ENCODE measurements around the gene PGAP1. TPM values are rescaled to one million over a fixed set of nuclear protein-coding genes. Genes with fewer than 3 reads are reported as not detected.

The PGAP1 gene
- total RNA-seq, 1 experiment from 2014 or later, result 21.0 TPM

DNA sequence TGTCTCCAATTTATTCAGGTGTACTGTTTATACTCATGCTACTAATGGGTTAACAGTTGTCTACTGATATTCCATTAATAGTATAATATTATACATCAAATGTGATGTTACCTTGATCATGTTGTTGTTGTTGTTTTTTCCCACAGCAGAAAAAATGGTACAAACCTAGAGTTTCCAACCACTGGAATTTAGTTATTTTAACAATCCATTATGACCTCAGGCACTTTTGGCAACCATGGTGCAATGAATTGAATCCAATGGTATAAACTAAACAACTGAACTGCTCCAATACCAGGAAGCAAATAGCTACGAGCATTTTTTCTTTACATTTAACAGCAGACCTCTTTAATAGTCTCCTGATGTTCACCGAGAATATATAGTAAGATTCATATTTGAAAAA lies 86.3 kb downstream of the PGAP1 start:
- Histone ChIP-seq H2BK15ac (ENCODE audit: low read depth, low read length) (no peak overlapping the region), H3T11ph (ENCODE audit: low read length) (no peak overlapping the region), H2BK20ac (ENCODE audit: low read depth, low read length, poor library complexity, severe bottlenecking) (no peak overlapping the region), H3K27me3 (ENCODE audit: insufficient read depth, low read length) (no peaks in the 10 kb centered on the region), H2BK120ac (ENCODE audit: low read depth, low read length, poor library complexity, severe bottlenecking) (no peak overlapping the region), H3K27ac (ENCODE audit: insufficient read length, low read depth, low read length) (no peak overlapping the region), H3K9ac (ENCODE audit: extremely low read depth, insufficient read length, low read length) (no peak overlapping the region), H4K8ac (replicated peaks; ENCODE audit: insufficient read length, low read depth, low read length) (no peak overlapping the region), H3K9me3 (ENCODE audit: control insufficient read depth, low read depth, low read length) (no peaks in the 10 kb centered on the region), H4K20me1 (ENCODE audit: control insufficient read depth, insufficient read depth, insufficient read length) (no peaks in the 10 kb centered on the region), H3K4ac (ENCODE audit: low read depth, low read length) (no peak overlapping the region), H3K23me2 (ENCODE audit: insufficient read length, low read depth, low read length, poor library complexity, severe bottlenecking) (no peaks in the 10 kb centered on the region), H3K79me2 (ENCODE audit: insufficient read depth, low read length) (no peaks in the 10 kb centered on the region), H3K18ac (ENCODE audit: insufficient read length, low read depth, low read length) (no peak overlapping the region), H3K56ac (ENCODE audit: insufficient read length, low read depth, low read length) (no peak overlapping the region), H3K4me2 (ENCODE audit: insufficient read depth, insufficient read length, low read length) (no peak overlapping the region), H4K5ac (ENCODE audit: insufficient read length, low read depth, low read length) (no peak overlapping the region), H4K91ac (ENCODE audit: insufficient read length, low read depth, low read length) (no peak overlapping the region), H2BK12ac (ENCODE audit: insufficient read length, low read depth, low read length) (no peak overlapping the region), H3K4me1 (ENCODE audit: insufficient read depth, low read length) (no peaks in the 10 kb centered on the region), H3K14ac (ENCODE audit: insufficient read depth, low read length) (no peak overlapping the region), H2BK5ac (ENCODE audit: insufficient read length, low read length) (no peak overlapping the region), H2AFZ (ENCODE audit: low read length) (no peak overlapping the region), H2AK5ac (ENCODE audit: insufficient read length, low read length) (no peak overlapping the region), H3K23ac (ENCODE audit: insufficient read length, low read depth, low read length) (no peak overlapping the region), H3K79me1 (ENCODE audit: insufficient read depth, low read depth, low read length, poor library complexity, severe bottlenecking) (no peaks in the 10 kb centered on the region)
- H3K27ac Mint-ChIP-seq, result no peak overlapping the region
- H3K9me3 Mint-ChIP-seq, result no peaks in the 10 kb centered on the region
- no peaks in the 10 kb centered on the region for H3K4me1 Mint-ChIP-seq
- no peaks in the 10 kb centered on the region for H3K27me3 Mint-ChIP-seq (ENCODE audit: low read depth)
- no peak overlapping the region for H3K4me3 Mint-ChIP-seq
- no CpG with 5 or more reads among the region's 2 CpGs for WGBS (ENCODE audit: extremely low coverage, insufficient read length, low lambda C conversion rate)
- TF ChIP-seq, protein P1, sequence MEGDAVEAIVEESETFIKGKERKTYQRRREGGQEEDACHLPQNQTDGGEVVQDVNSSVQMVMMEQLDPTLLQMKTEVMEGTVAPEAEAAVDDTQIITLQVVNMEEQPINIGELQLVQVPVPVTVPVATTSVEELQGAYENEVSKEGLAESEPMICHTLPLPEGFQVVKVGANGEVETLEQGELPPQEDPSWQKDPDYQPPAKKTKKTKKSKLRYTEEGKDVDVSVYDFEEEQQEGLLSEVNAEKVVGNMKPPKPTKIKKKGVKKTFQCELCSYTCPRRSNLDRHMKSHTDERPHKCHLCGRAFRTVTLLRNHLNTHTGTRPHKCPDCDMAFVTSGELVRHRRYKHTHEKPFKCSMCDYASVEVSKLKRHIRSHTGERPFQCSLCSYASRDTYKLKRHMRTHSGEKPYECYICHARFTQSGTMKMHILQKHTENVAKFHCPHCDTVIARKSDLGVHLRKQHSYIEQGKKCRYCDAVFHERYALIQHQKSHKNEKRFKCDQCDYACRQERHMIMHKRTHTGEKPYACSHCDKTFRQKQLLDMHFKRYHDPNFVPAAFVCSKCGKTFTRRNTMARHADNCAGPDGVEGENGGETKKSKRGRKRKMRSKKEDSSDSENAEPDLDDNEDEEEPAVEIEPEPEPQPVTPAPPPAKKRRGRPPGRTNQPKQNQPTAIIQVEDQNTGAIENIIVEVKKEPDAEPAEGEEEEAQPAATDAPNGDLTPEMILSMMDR (conservative IDR thresholded peaks at IDR 0.05), result no peak
- H3K36me3 Mint-ChIP-seq (ENCODE audit: insufficient read depth in 1 of 3, low read depth in 3 of 3), result peaks cover 8 to 37% (median 23%) of the 10 kb centered on the region in 3 experiments; a peak in 6 of 7 replicates
- no peak for DNase-seq
